Muscle of leg (tissue), 11 donors: ENCODE results near the gene RIMS3. TPM values are rescaled to one million over a fixed set of nuclear protein-coding genes. Genes with fewer than 3 reads are reported as not detected.
"Not testable (repeated sequence)": the region's sequence is repeated elsewhere in the genome, so short reads cannot be mapped to it uniquely, and the experiment has no call there.

Experiments used
- DNase-seq: peaks from one replicate; pipeline ENCODE4 v3.0.0; 2013
- H3K27ac ChIP-seq: one replicate; pipeline ENCODE4 v1.5.1; 2013; ENCODE audit warnings: mild to moderate bottlenecking, low read length, control low read depth
- H3K27me3 ChIP-seq: one replicate; pipeline ENCODE4 v1.6.1; 2013; ENCODE audit warnings: low read length; ENCODE audit not compliant: control insufficient read depth, insufficient read depth
- H3K36me3 ChIP-seq: one replicate; pipeline ENCODE4 v1.6.1; 2013; ENCODE audit warnings: low read length; ENCODE audit not compliant: control insufficient read depth, insufficient read depth
- H3K4me1 ChIP-seq: one replicate; pipeline ENCODE4 v1.6.1; 2013; ENCODE audit warnings: low read length; ENCODE audit not compliant: control insufficient read depth, insufficient read depth
- H3K4me3 ChIP-seq: one replicate; pipeline ENCODE4 v1.5.1; 2013; ENCODE audit warnings: low read length, control low read depth
- H3K9me3 ChIP-seq: replicated peaks from 2 replicates; pipeline ENCODE4 v1.6.1; 2013; ENCODE audit warnings: low read depth, low read length; ENCODE audit not compliant: control insufficient read depth
- WGBS: methylation state at CpG from one replicate; pipeline ENCODE4 v1.1.5; 2013; ENCODE audit warnings: missing lambda C conversion rate; ENCODE audit not compliant: insufficient coverage; 5-methylcytosine and 5-hydroxymethylcytosine counted together
- polyA plus RNA-seq, 8 donors: library from polyadenylated mRNA; unstranded; fragments of 120-200 nt; gene quantifications; one replicate each; pipeline versions ENCODE4 v1.2.1 to v1.2.3, GENCODE V29; 2013; ENCODE audit warnings: inconsistent platforms in 1 of 8, low replicate concordance in 1 of 8; ENCODE audit not compliant: insufficient read length in 8 of 8, insufficient read depth in 1 of 8
- total RNA-seq: library from RNA; stranded (reverse); fragments of 120-200 nt; gene quantifications from one replicate; pipeline ENCODE4 v1.2.4, GENCODE V29; 2013

The RIMS3 gene
- total and polyA plus RNA-seq, 9 donors: 0.44 to 0.99 (median 0.56) TPM

- Histone ChIP-seq H3K9me3 (no peaks in the 10 kb centered on the region), H3K27me3 (no peaks in the 10 kb centered on the region), H3K4me3 (no peak overlapping the region), H3K36me3 (no peaks in the 10 kb centered on the region), H3K27ac (no peak overlapping the region), H3K4me1 (peaks cover 10% of the 10 kb centered on the region)
- DNase-seq: peak; percentile 22
- WGBS: 66% methylated on average over 5 of the region's 8 CpGs
These were observed 71.9 kb downstream of the RIMS3 start for GRCh38 chr1:40593449-40594186.

GRCh38 chr1:40592107-40592803 is 73.2 kb downstream of the RIMS3 start:
- Histone ChIP-seq H3K27me3 (no peaks in the 10 kb centered on the region), H3K4me3 (no peak overlapping the region), H3K36me3 (no peaks in the 10 kb centered on the region), H3K9me3 (no peaks in the 10 kb centered on the region), H3K27ac (no peak overlapping the region), H3K4me1 (peaks cover 10% of the 10 kb centered on the region)
- 14% methylated on average over 1 of the region's 6 CpGs for WGBS
- peak; percentile 57 for DNase-seq

- Histone ChIP-seq H3K36me3 (no peaks in the 10 kb centered on the region), H3K27me3 (no peaks in the 10 kb centered on the region), H3K4me1 (peaks cover 3% of the 10 kb centered on the region), H3K9me3 (no peaks in the 10 kb centered on the region), H3K27ac (no peak overlapping the region), H3K4me3 (no peak overlapping the region)
- WGBS: no CpG with 5 or more reads among the region's 2 CpGs
- no peak for DNase-seq
These were observed 76.9 kb downstream of the RIMS3 start for GRCh38 chr1:40588586-40588985.

- no peak for DNase-seq
- no peaks in the 10 kb centered on the region for H3K36me3 ChIP-seq
- H3K4me1 ChIP-seq: no peaks in the 10 kb centered on the region
- H3K27me3 ChIP-seq: no peaks in the 10 kb centered on the region
- no peaks in the 10 kb centered on the region for H3K9me3 ChIP-seq
- no peak overlapping the region for H3K27ac ChIP-seq
- H3K4me3 ChIP-seq: no peak overlapping the region
- WGBS: 80% methylated on average over 1 of the region's 6 CpGs
These were observed 81.5 kb downstream of the RIMS3 start for GRCh38 chr1:40583980-40584379.

GRCh38 chr1:40582116-40582515 is 83.4 kb downstream of the RIMS3 start:
- H3K4me1 ChIP-seq: no peaks in the 10 kb centered on the region
- WGBS: no CpG with 5 or more reads among the region's 2 CpGs
- H3K27me3 ChIP-seq: no peaks in the 10 kb centered on the region
- no peaks in the 10 kb centered on the region for H3K36me3 ChIP-seq
- no peak overlapping the region for H3K4me3 ChIP-seq
- no peaks in the 10 kb centered on the region for H3K9me3 ChIP-seq
- H3K27ac ChIP-seq: no peak overlapping the region
- no peak for DNase-seq

- H3K27ac ChIP-seq: no peak overlapping the region
- no peaks in the 10 kb centered on the region for H3K4me1 ChIP-seq
- H3K4me3 ChIP-seq: no peak overlapping the region
- H3K27me3 ChIP-seq: no peaks in the 10 kb centered on the region
- DNase-seq: no peak
- no peaks in the 10 kb centered on the region for H3K36me3 ChIP-seq
- H3K9me3 ChIP-seq: no peaks in the 10 kb centered on the region
These were observed 90.1 kb downstream of the RIMS3 start for GRCh38 chr1:40575336-40575735.

GRCh38 chr1:40574805-40575204 is 90.7 kb downstream of the RIMS3 start:
- not testable (repeated sequence) for H3K9me3 ChIP-seq, H3K27ac ChIP-seq, H3K4me1 ChIP-seq, H3K36me3 ChIP-seq, H3K27me3 ChIP-seq, H3K4me3 ChIP-seq
- peak; percentile 45 for DNase-seq
- WGBS: no CpG with 5 or more reads among the region's 3 CpGs

Other genes with a start within 250 kb of the RIMS3 start
- 3.5 TPM for gene ZFP69B, start 215.2 kb downstream of the RIMS3 start, total RNA-seq
- 1 to 10 TPM; 2.0 to 5.0 (median 3.2) TPM for gene ZFP69B, start 215.2 kb downstream of the RIMS3 start, polyA plus RNA-seq
- gene ZFP69, start 188.4 kb downstream of the RIMS3 start, total RNA-seq: 4.0 TPM
- gene ZFP69, start 188.4 kb downstream of the RIMS3 start, polyA plus RNA-seq: 1 to 10 TPM; 4.2 to 5.6 (median 4.5) TPM
- gene EXO5, start 156.9 kb downstream of the RIMS3 start, total RNA-seq: 7.5 TPM
- gene EXO5, start 156.9 kb downstream of the RIMS3 start, polyA plus RNA-seq: 10 to 100 TPM in 2 of 8 donors, 1 to 10 TPM in 6; 7.3 to 10.4 (median 8.9) TPM
- gene ZNF684, start 134.0 kb downstream of the RIMS3 start, total RNA-seq: 6.0 TPM
- 1 to 10 TPM; 3.3 to 5.1 (median 3.6) TPM for gene ZNF684, start 134.0 kb downstream of the RIMS3 start, polyA plus RNA-seq
- gene NFYC, start 26.0 kb upstream of the RIMS3 start, total RNA-seq: 35.7 TPM
- 10 to 100 TPM; 52.6 to 66.4 (median 60.4) TPM for gene NFYC, start 26.0 kb upstream of the RIMS3 start, polyA plus RNA-seq
- gene KCNQ4, start 118.1 kb upstream of the RIMS3 start, total RNA-seq: 6.3 TPM
- gene KCNQ4, start 118.1 kb upstream of the RIMS3 start, polyA plus RNA-seq: 10 to 100 TPM in 6 of 8 donors, 1 to 10 TPM in 2; 6.3 to 33.1 (median 23.1) TPM
- 1.5 TPM for gene CITED4, start 196.7 kb upstream of the RIMS3 start, total RNA-seq
- gene CITED4, start 196.7 kb upstream of the RIMS3 start, polyA plus RNA-seq: 1 to 10 TPM in 5 of 8 donors, under 1 TPM in 3; 0.95 to 3.2 (median 1.4) TPM